IPS DF 6.9 (cell line): ENCODE measurements around the gene METTL26.
A peak's percentile ranks its signal among the peaks of the same experiment; 100 is the strongest.

ENCODE experiments used
- DNase-seq: peaks from one replicate; pipeline ENCODE4 v3.0.0-alpha.2; 2013; ENCODE audit warnings: low read depth, low spot score
- H3K27ac ChIP-seq: one replicate; pipeline ENCODE4 v1.5.1; 2013; ENCODE audit warnings: low read length, control low read depth
- H3K27me3 ChIP-seq: 2 replicates; pipeline ENCODE4 v1.6.1; 2013; ENCODE audit warnings: mild to moderate bottlenecking, low read length; ENCODE audit not compliant: control insufficient read depth, insufficient read depth
- H3K36me3 ChIP-seq: 2 replicates; pipeline ENCODE4 v1.6.1; 2013; ENCODE audit warnings: low read length; ENCODE audit not compliant: control insufficient read depth, insufficient read depth
- H3K4me1 ChIP-seq: 2 replicates; pipeline ENCODE4 v1.6.1; 2013; ENCODE audit warnings: low read length; ENCODE audit not compliant: control insufficient read depth, insufficient read depth
- H3K4me3 ChIP-seq: 2 replicates; pipeline ENCODE4 v1.5.1; 2013; ENCODE audit warnings: mild to moderate bottlenecking, low read length
- H3K9me3 ChIP-seq: 2 replicates; pipeline ENCODE4 v1.6.1; 2013; ENCODE audit warnings: low read length, inconsistent platforms; ENCODE audit not compliant: control insufficient read depth, insufficient read depth
- WGBS: extraction: QIAGEN DNeasy Blood & Tissue Kit; methylation state at CpG from one replicate; pipeline ENCODE4 v1.1.7; 2013; ENCODE audit warnings: mixed read lengths, missing lambda C conversion rate; ENCODE audit not compliant: insufficient read length, insufficient coverage; 5-methylcytosine and 5-hydroxymethylcytosine counted together

METTL26 gene

DNA sequence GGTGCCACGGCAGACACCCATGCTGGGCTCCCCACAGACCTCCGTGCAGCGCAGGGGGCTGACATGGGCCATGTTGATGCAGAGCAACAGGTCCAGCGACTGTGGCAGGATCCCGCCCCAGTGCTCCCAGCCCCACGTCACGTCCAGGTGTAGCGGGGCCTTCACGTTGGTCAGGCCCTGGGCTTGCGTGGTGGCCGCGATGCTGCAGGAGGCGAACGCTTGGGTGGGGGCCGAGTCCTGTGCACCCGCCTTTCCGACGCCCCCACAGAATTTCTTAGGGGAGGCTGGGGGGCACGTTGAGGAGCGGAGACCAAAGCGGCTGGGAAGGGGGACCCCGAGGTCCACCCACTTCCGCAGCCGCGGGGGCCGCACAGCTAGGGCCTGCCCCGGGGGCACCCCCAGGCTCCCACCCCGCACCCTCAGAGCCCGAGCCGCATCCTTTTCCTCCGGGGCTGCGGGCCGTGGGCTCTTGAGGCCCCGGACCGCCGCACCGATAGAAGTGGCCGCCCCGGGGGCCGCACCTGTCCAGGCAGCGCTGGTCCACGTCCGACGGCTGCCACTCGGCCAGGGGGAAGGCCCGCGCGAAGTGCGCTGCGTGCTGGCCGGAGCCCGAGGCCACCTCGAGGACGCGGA lies 416 bp downstream of the METTL26 start:
- Histone ChIP-seq H3K4me1 (peaks cover 6% of the 10 kb centered on the region), H3K27ac (no peak overlapping the region), H3K9me3 (no peaks in the 10 kb centered on the region), H3K4me3 (peak overlapping the region; percentile 78), H3K36me3 (peaks cover 16% of the 10 kb centered on the region), H3K27me3 (no peaks in the 10 kb centered on the region)
- no peak for DNase-seq
- no CpG with 5 or more reads among the region's 55 CpGs for WGBS

DNA sequence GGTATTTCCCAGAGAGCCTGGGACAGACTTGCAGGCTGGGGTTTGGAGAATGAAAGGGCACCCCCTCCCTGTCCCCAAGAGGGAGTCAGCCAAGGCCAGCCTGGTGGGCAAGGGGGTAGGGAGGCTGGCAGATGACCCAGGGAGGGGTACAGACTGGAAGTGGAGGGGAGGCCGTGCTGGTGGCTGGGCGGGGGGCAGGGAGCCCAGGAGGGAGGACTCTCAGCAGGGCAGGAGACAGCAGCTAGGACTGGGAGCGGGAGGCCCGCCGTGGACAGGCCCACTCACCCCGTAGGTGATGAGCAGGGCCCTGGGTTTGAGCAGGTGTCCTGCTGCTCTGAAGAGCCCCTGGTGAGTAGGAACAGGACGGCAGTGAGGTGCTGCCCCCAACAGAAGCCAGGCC lies 1.1 kb downstream of the METTL26 start:
- H3K4me3 ChIP-seq, result no peak overlapping the region
- H3K27me3 ChIP-seq, result no peaks in the 10 kb centered on the region
- H3K36me3 ChIP-seq, result peaks cover 16% of the 10 kb centered on the region
- no peak overlapping the region for H3K27ac ChIP-seq
- H3K9me3 ChIP-seq, result no peaks in the 10 kb centered on the region
- WGBS, result no CpG with 5 or more reads among the region's 7 CpGs
- peaks cover 11% of the 10 kb centered on the region for H3K4me1 ChIP-seq
- no peak for DNase-seq

DNA sequence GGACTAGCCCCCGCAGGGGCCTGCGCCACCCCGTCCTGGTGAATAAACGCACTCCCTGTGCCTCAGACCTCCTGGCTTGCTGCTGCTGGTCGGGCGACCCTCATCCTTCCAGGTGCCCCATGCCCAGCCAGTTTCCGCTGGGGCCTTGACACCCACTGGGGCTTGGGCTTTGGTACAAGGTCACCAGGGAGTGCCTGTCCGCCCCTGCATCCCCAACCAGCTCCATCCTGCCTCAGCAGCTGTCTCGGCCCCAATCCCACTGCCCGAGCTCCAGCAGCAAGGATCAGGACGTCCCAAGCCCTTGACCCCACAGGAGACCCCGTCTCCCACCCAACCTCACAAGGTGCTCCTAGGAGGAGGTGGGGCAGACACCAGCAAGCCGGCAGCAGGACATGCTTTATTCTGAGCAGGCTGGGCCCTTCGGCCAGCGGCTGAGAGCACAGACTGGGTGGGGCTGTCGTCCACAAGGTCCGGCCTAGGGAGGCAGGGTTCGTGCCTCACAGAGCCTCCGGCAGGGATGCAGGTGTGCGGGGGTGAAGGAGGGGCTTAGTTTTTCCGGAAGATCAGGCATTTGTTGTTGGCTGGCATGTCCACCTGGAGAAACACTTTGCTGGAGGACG lies 1.9 kb downstream of the METTL26 start:
- WGBS, result no CpG with 5 or more reads among the region's 22 CpGs
- no peak overlapping the region for H3K27ac ChIP-seq
- H3K4me3 ChIP-seq, result no peak overlapping the region
- DNase-seq, result no peak
- no peaks in the 10 kb centered on the region for H3K27me3 ChIP-seq
- no peaks in the 10 kb centered on the region for H3K9me3 ChIP-seq
- peaks cover 16% of the 10 kb centered on the region for H3K36me3 ChIP-seq
- H3K4me1 ChIP-seq, result peaks cover 14% of the 10 kb centered on the region

DNA sequence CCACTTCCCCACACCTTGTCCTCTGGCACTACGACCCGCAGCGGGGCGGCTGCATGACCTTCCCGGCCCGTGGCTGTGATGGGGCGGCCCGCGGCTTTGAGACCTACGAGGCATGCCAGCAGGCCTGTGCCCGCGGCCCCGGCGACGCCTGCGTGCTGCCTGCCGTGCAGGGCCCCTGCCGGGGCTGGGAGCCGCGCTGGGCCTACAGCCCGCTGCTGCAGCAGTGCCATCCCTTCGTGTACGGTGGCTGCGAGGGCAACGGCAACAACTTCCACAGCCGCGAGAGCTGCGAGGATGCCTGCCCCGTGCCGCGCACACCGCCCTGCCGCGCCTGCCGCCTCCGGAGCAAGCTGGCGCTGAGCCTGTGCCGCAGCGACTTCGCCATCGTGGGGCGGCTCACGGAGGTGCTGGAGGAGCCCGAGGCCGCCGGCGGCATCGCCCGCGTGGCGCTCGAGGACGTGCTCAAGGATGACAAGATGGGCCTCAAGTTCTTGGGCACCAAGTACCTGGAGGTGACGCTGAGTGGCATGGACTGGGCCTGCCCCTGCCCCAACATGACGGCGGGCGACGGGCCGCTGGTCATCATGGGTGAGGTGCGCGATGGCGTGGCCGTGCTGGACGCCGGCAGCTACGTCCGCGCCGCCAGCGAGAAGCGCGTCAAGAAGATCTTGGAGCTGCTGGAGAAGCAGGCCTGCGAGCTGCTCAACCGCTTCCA lies 2.6 kb downstream of the METTL26 start:
- H3K27me3 ChIP-seq, result no peaks in the 10 kb centered on the region
- H3K36me3 ChIP-seq, result peaks cover 17% of the 10 kb centered on the region
- H3K27ac ChIP-seq, result no peak overlapping the region
- H3K4me3 ChIP-seq, result no peak overlapping the region
- no CpG with 5 or more reads among the region's 74 CpGs for WGBS
- no peaks in the 10 kb centered on the region for H3K9me3 ChIP-seq
- H3K4me1 ChIP-seq, result peaks cover 15% of the 10 kb centered on the region
- no peak for DNase-seq

DNA sequence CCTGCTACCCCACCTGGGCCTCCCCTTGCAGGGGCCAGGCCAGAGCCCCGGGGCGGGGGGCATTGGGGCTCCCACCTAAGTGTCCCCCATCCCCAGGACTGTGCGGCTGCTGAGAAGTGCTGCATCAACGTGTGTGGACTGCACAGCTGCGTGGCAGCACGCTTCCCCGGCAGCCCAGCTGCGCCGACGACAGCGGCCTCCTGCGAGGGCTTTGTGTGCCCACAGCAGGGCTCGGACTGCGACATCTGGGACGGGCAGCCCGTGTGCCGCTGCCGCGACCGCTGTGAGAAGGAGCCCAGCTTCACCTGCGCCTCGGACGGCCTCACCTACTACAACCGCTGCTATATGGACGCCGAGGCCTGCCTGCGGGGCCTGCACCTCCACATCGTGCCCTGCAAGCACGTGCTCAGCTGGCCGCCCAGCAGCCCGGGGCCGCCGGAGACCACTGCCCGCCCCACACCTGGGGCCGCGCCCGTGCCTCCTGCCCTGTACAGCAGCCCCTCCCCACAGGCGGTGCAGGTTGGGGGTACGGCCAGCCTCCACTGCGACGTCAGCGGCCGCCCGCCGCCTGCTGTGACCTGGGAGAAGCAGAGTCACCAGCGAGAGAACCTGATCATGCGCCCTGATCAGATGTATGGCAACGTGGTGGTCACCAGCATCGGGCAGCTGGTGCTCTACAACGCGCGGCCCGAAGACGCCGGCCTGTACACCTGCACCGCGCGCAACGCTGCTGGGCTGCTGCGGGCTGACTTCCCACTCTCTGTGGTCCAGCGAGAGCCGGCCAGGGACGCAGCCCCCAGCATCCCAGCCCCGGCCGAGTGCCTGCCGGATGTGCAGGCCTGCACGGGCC lies 3.4 kb downstream of the METTL26 start:
- Histone ChIP-seq H3K27me3 (no peaks in the 10 kb centered on the region), H3K4me3 (no peak overlapping the region), H3K4me1 (peaks cover 12% of the 10 kb centered on the region), H3K27ac (no peak overlapping the region), H3K9me3 (no peaks in the 10 kb centered on the region), H3K36me3 (peaks cover 18% of the 10 kb centered on the region)
- DNase-seq, result no peak
- whole genome bisulfite sequencing, result no CpG with 5 or more reads among the region's 67 CpGs

DNA sequence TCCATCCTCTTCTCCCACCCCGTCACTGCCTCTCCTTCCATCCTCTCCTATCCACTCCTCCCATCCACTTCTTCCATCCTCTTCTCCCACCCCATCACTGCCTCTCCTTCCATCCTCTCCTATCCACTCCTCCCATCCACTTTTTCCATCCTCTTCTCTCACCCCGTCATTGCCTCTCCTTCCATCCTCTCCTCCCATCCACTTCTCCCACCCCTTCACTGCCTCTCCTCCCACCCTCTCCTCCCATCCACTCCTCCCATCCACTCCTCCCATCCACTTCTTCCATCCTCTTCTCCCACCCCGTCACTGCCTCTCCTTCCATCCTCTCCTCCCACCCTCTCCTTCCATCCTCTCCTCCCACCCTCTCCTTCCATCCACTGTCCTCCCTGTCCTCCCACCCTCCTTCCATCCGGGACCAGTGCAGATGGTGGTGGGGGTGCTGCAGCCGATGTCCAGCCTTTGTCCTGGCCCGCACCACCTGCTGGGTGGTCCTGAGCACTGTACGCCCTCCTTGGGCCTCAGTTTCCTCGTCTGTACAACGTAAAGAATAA lies 4.2 kb downstream of the METTL26 start:
- WGBS, result 100% methylated on average over 2 of the region's 9 CpGs

DNA sequence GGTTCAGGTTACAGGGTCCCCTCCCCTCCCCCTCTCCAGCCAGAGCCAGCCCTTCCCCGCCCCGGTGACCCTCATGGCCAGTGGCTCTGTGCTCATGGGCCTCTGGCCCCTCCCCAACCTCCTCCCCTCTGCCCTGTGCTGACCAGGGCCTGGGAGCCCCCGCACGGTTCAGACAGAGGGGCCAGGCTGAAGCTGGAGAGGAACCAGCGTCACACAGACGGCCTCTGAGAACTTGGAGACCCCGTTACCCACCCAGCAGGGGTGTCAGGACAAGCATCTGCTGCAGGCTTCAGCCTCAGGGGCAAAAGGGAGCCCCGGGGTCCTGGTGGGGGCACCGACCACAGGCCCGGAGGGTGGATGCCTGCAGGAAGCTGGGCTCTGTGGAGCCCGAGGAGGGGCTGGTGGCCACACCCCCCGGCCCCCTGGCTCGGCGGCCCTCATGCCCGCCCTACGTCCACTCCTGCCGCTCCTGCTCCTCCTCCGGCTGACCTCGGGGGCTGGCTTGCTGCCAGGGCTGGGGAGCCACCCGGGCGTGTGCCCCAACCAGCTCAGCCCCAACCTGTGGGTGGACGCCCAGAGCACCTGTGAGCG lies 5.2 kb downstream of the METTL26 start, which contains the start of gene WFIKKN1:
Gene WFIKKN1 (plus strand): TSS at position 171 of the 591 bp plus-strand sequence. CDS start 269 bp downstream, at position 440.
- no peak within 1 kb of the TSS for H3K27ac ChIP-seq
- no CpG with 5 or more reads among the region's 23 CpGs for WGBS
- H3K9me3 ChIP-seq, result no peaks in the 10 kb centered on the region
- H3K36me3 ChIP-seq, result peaks cover 18% of the 10 kb centered on the region
- no peak for DNase-seq
- no peaks in the 10 kb centered on the region for H3K27me3 ChIP-seq
- H3K4me1 ChIP-seq, result peaks cover 14% of the 10 kb centered on the region
- peak within 1 kb of the TSS; percentile 10; the same call in 1 of the 2 replicates for H3K4me3 ChIP-seq

More for the DNA sequence above, 4.2 kb downstream of the METTL26 start:
- H3K27me3 ChIP-seq, result no peaks in the 10 kb centered on the region
- no peak for DNase-seq
- no peak overlapping the region for H3K27ac ChIP-seq
- no peak overlapping the region for H3K4me3 ChIP-seq
- H3K4me1 ChIP-seq, result peaks cover 14% of the 10 kb centered on the region
- H3K9me3 ChIP-seq, result no peaks in the 10 kb centered on the region
- H3K36me3 ChIP-seq, result peaks cover 18% of the 10 kb centered on the region

DNA sequence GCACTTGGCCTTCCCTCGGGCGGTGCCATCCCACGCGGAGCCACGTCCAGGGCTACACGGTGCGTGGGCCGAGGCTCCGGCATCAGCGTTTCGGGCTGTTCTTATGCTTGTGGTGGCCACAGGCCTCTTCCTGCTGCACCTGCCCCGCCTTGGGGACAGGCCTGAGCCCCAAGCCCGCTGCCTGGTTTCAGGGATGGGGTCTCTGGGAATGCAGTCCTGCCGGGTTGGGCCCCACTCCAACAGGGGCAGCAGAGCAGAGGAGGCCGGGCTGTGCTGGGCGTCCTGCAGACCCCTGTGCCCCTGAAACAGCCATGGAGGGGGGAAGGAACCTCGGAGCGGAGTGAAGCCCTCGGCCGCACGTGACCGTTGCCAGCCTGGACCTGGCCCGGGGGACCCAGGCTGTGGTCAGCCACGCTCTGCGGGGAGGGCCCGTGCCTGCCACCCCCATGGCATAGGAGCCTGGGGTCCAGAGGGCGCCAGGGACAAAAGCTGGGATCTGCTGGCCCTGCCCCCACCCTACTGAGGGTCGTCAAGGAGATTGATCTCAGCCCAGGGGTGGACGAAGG lies 5.8 kb downstream of the METTL26 start:
- DNase-seq, result no peak
- Histone ChIP-seq H3K4me1 (peaks cover 12% of the 10 kb centered on the region), H3K36me3 (peaks cover 18% of the 10 kb centered on the region), H3K27ac (no peak overlapping the region), H3K27me3 (no peaks in the 10 kb centered on the region), H3K9me3 (no peaks in the 10 kb centered on the region), H3K4me3 (no peak overlapping the region)
- no CpG with 5 or more reads among the region's 29 CpGs for WGBS

DNA sequence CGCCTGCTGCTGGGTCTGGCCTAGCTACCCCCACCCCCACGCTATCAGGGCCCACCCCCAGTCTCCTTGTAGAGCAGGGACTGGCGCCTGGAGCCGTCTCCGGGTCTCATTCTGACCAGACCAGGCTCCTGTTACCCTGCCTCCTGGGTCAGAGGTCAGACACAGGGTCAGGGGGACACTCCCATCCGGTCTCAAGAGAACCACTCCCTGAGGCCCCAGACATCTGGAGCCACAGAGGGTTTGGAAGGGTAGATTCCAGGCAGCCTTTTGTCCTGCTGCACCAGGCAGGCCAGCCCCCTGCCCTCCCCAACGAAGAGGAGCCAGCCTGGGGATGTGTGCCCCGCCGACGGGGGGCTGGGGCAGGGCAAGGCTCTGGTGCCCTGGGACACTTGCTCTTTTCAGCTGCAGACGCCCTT lies 6.3 kb downstream of the METTL26 start:
- Histone ChIP-seq H3K27ac (no peak overlapping the region), H3K27me3 (no peaks in the 10 kb centered on the region), H3K4me3 (no peak overlapping the region), H3K9me3 (no peaks in the 10 kb centered on the region), H3K4me1 (peaks cover 12% of the 10 kb centered on the region), H3K36me3 (peaks cover 18% of the 10 kb centered on the region)
- WGBS, result no CpG with 5 or more reads among the region's 11 CpGs
- no peak for DNase-seq
